ENCODE results near the gene PDIA4.

Gene PDIA4

GRCh38 chr7:148967032-148967372 is 61.3 kb downstream of the PDIA4 start:
- DNase-seq, result no peak

DNA sequence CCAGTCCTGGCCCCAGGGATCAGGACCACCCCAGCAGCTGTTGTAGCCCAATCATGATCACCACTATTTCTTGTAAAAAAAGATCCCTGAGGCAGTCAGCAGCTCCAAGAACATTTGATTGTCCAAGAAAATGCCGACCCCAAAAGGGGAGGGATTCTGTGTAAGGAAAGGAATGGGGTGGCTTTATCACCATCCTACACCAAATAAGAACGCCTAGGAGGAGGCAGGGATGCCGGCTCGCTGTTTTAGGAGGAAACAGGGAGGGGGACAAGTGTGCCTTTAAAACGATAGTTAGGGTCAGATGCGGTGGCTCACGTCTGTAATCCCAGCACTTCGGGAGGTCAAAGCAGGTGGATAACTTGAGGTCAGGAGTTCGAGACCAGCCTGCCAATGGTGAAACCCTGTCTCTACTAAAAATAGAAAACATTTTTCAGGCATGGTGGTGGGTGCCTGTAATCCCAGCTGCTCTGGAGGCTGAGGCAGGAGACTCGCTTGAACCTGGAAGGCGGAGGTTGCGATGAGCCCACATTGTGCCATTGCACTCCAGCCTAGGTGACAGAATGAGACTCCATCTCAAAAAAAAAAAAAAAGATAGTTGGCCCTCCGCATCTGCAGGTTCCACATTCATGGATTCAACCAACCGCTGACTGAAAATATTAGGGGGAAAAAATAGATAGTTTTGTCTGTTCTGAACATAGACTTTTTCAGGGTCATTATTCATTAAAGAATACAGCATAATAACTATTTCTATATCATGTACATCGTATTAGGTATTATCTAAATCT is 63.6 kb downstream of the PDIA4 start:
- DNase-seq, result no peak

GRCh38 chr7:148963583-148964482 is 64.5 kb downstream of the PDIA4 start:
- no peak for DNase-seq

- peak; percentile 74 for DNase-seq
These were observed 65.3 kb downstream of the PDIA4 start for GRCh38 chr7:148962823-148963582.

GRCh38 chr7:148962440-148962822 is 65.9 kb downstream of the PDIA4 start:
- no peak for DNase-seq

DNA sequence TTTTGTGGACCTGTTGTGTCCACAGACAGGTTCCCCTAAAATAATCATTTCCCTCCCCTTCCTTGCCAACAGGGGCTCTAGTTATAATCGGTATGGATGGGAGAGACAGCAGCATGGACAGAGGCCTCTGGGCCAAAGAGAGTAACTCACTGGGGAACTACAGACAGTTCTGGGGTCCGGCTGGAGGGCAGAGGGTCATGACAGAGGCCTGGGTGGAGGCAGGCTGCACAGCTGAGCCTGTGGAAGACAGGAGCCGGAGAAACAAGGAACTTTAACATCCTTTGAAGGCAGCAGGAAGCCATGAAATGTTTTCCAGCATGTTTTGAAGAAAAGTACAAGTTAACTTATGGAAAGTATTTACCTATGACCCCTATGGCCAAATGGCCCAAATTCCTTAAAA is 68.6 kb downstream of the PDIA4 start:
- DNase-seq, result no peak

GRCh38 chr7:148958061-148958460 is 70.2 kb downstream of the PDIA4 start:
- DNase-seq, result no peak

GRCh38 chr7:148954766-148955165 is 73.5 kb downstream of the PDIA4 start:
- no peak for DNase-seq

- no peak for DNase-seq
These were observed 74.6 kb downstream of the PDIA4 start for GRCh38 chr7:148953676-148954075.
